ENCODE measurements around the gene PCDH19.

DNA sequence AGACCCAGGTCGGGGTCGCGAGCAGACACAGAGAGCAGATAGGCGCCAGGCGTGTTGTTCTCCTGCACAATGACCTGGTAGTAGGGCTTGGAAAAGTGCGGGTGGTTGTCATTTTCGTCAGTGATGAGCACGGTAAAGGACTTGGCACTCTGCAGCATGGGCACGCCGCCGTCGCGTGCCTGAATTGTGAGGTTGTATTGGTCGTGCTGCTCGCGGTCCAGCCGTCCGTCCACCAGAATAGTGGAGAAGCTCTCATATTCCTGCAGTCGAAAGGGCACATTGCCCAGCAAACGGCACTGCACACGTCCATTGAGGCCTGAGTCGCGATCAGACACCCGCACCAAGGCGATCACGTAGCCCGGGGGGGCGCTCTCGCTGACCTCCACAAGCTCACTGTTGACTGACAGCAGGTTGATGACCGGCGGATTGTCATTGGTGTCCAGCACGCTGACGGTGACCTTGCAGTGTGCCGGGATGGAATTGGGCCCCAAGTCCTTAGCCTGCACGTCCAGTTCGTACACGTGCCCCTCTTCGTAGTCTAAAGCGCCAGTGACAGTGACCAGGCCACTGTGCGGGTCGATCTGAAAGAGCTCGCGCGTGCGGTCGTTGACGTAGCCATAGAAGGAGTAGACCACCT is 2.8 kb downstream of the PCDH19 start:
- no peak for TF ChIP-seq EZH2phosphoT487 (IDR thresholded peaks at IDR 0.05; ENCODE audit: insufficient read depth, low read depth)
- no peak for TF ChIP-seq EZH2 (IDR thresholded peaks at IDR 0.05; ENCODE audit: insufficient read depth, poor library complexity, severe bottlenecking)
